GM12892 (cell line): ENCODE results near the gene TBC1D9B.

Source experiments
- POLR2A ChIP-seq: IDR thresholded peaks from 2 replicates; pipeline ENCODE4 v1.6.1; 2011; ENCODE audit warnings: low read depth, low read length, control low read depth
- TAF1 ChIP-seq: IDR thresholded peaks from 2 replicates; pipeline ENCODE4 v1.6.1; 2011; ENCODE audit warnings: low read depth, mild to moderate bottlenecking, control low read depth, low read length, borderline replicate concordance

DNA sequence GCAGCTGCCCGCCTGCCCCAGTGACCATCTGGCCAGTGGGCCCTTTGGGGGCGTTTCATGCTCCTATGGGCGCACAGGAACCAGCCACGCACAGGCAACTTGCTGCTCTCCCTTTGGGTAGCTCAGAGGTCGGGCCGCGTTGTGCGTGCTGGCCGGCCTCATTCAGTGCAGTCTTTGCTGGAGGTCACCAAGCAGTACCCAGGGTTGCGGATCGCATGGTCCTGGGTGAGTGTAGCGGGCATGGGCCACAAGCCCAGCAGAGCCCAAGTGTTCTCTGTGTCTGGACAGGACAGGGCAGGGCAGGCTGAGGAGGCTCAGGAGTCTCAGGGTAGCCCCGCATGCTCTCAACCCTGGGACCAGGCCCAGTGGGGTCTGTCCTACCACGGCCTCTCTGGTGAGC is 39.2 kb downstream of the TBC1D9B start:
- no peak for TF ChIP-seq TAF1
- no peak for TF ChIP-seq POLR2A
